HG02798 (cell line): ENCODE data around the gene TTPAL.
"Not testable (repeated sequence)": the region's sequence is repeated elsewhere in the genome, so short reads cannot be mapped to it uniquely, and the experiment has no call there.

ENCODE experiments used
- ATAC-seq: cut with Tn5 transposase; IDR thresholded peaks from one replicate; pipeline ENCODE4 v1.9.1; 2021; ENCODE audit warnings: mild to moderate bottlenecking; ENCODE audit not compliant: unreplicated experiment, poor library complexity

TTPAL gene

GRCh38 chr20:44465001-44465560 is 10.6 kb upstream of the TTPAL start:
- no peak for ATAC-seq

DNA sequence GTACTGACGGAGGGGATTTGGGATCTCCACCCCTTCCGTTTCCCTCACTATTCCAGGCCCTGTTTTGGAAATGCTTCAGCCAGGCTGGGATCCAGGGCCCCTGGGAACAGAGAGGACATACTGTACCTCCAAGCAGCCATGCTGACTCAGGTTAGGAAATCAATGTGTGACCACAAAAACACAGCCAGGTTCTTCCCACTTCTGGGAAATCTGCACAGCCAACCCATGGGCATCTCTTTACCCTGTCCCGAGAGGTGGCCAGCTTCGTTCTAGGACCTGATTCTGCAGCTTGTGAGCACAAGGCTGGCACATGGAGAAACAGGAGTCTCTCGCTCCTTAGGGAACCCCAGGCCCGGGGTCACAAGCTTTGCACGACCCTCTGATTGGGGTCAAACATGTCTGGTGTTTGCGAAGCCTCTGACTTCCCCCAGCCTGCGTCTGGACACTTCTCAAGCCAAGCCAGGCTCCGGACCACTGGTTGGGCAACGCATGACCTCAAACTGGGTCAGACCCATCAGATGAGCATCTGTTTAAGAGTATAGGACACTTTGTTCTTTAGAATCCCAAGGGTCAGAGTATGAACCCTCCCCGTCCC is 8.3 kb upstream of the TTPAL start:
- ATAC-seq, result no peak

GRCh38 chr20:44468044-44468782 is 7.5 kb upstream of the TTPAL start:
- ATAC-seq, result no peak

DNA sequence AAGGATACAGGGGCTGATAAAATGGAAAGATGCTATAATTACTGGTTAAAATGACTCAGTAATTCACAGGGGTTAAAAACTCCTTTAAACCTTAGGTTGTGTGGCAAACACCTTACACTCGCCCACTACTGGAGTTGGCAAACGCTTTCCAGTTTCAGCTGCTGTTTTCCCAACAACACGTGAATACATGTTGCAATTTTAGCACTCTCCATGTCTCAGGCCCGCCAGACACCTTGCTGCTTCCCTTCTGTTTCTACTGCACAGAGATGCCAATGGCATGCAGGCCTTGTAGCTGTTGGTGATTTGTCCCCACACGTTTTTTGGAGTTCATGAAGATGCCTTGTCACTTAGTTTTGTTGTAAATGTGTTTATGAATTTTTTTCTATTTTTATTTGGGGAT is 5.3 kb upstream of the TTPAL start:
- no peak for ATAC-seq

- ATAC-seq, result no peak
Observed at GRCh38 chr20:44471481-44471882, 4.2 kb upstream of the TTPAL start.

GRCh38 chr20:44472283-44472682 is 3.4 kb upstream of the TTPAL start:
- ATAC-seq, result not testable (repeated sequence)

DNA sequence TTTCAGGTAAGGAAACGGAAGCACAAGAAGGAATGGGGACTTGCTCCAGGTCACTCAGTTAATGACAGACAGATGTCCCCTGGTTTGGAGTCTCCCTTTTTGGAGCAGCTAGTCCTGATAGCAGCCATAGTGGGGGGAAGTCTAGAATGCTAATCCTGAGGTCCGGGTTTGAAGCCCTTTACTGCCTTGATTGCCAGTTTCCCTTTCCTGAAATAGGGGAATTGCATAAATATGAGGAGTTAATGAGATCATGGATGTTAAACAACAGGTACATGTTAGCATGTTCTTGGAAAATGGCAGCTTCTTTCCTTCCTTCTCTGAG is 341 bp upstream of the TTPAL start:
- no peak for ATAC-seq

DNA sequence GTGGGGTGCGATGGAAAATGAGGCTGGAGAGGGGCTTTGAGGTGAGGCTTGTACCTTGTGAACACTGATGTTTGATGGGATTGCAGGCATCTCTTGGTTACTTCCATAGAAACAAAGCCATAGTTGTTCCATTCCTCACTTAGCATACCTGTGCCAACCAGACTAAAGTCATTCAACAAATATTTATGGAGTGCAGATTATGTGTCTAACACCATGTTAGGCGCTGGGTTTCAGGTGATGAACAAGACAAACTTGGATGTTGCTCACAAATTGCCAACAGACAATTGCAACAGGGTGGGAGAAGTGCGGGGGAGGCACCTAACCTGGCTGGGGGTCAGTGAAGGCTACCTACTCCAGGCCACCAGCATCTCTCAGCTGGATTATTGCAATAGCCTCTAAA is 1.5 kb downstream of the TTPAL start:
- no peak for ATAC-seq

DNA sequence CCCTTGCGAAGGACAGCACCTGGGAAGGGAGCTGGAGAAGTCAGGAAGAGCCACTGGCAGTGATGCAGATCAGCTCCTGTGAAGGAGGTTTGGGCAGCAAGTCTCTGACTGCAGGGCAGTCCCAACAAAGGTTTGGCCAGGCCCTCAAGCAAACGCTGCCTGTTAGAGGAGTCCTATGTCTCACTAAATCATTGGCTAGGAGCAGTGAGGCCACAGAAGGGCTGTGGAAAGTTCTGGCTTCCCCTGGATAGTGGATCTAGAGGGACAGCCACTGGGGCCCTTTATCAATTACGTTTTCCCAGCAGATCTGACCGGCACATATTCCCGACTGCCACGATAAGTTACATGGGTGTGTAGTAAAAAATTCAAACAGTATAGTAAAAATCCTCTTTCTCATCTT is 2.5 kb downstream of the TTPAL start:
- ATAC-seq, result no peak

DNA sequence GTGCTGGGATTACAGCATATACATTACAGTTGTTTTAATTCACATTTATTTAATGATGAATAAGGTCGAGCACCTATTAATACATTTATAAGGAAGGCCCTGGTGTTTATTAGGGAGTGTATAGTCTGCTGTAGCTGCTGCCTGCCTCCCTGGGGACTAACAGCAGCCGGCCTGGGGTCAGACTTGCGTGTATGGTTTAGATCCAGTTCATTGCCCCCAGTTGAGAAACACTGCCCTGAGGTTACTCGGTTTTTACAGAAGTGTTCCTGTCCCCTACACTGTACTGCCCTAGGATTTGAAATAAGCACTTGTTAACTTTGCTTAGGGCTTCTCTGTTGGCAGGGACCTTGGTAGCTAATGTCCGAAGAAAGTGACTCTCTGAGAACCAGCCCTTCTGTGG is 4.0 kb downstream of the TTPAL start:
- no peak for ATAC-seq

DNA sequence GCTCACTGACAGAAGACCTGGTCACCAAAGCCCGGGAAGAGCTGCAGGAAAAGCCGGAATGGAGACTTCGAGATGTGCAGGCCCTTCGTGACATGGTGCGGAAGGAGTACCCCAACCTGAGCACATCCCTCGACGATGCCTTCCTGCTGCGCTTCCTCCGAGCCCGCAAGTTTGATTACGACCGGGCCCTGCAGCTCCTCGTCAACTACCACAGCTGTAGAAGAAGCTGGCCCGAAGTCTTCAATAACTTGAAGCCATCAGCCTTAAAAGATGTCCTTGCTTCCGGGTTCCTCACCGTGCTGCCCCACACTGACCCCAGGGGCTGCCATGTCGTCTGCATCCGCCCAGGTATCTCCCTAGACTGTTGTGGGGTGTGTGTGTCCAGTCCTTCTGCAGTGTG is 4.4 kb downstream of the TTPAL start:
- ATAC-seq, result no peak

DNA sequence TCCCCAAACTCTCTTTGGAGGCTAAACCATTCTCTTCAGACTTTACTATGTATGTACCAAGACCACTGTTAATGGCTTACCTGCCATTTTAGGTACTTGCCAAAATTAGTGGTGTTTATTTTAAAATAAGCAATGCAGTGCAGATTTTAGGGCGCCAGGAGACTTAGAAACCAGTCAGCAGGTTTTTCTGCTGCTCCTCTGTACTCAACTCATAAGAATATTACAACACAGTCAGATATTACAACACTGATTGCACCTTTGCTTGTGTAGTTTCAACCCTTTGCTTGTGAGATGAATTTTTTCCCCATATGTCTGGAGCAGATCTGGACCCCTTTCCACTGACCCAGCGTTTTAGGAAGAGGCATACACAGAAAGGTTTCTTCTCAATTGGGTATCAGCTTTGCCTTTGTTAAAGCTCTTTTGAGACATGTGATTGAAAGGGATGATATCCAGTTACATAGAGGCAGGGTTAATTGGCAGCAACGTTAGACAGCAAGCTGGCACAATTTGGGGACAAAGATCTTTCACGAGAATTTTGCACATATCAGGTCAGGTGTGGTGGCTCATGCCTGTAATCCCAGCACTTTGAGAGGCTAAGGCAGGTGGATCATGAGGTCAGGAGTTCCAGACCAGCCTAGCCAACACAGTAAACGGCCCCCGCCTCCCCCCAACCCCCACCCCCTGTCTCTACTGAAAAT is 6.2 kb downstream of the TTPAL start:
- no peak for ATAC-seq

DNA sequence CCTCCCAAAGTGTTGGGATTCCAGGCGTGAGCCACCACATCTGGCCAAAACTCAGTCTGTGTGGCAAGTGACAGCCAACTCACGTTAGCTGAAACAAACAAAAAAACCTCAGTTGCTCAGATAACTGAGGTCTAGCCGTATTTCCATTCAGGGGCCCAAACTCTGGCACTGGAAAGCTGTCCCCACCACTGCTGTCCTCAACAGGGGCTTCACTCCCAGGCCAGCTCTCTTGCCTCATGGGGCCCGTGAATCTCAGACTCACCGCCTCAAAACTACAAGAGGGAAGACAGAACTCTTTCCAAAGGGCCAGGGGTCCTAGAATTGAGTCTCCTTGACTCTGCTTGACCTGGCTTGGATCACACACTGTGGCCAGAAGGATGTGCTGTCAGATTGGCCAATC is 7.4 kb downstream of the TTPAL start:
- no peak for ATAC-seq

DNA sequence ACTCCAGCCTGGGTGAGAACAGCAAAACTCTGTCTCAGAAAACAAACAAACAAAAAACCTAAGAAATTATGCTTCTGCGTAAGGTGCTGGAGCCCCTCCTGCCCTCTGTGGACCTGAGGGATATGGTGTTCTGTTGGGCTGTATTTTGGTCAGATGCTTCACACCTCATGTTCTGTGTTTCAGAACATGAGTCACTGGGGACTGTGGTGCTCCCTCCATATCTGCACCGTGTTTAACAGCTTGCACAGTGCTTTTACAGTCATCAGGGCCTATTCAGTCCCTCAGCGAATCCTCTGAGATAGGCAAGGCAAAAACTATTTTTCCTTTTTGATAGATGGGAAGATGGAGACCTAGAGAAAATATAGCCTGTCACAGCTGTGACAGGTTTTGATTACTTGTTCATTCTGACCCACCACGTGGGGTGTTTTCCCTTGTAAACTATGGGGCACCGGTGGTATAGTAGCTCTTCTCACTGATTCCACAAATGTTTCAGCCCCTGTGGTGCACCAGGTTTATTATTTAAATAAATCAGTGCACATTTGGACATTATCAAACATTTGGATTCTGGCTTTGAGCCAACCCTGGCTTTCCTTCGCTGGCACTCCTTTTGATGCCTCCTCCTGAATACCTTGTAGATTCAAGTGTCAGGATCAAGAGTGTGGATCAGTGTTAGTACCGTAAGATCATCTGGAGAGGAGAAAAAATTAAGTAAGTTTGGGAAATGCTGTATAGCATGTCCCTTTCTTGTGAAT is 9.6 kb downstream of the TTPAL start:
- no peak for ATAC-seq

DNA sequence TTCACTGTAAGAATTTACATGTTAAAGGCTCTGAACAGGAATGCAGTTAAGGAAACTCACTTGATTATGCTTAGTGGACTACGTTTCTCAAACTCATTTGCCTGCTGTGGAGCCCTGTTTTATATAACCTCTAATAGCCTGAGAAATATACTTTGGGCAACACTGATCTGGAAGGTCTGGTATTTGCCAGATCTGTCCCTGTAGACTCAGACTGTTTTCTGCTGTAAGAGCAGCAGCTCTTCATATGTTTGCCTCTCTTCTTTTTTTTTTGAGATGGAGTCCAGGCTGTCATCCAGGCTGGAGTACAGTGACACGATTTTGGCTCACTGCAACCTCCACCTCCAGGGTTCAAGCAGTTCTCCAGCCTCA is 10.1 kb downstream of the TTPAL start:
- ATAC-seq, result no peak

- no peak for ATAC-seq
Observed at GRCh38 chr20:44488551-44488950, 12.9 kb downstream of the TTPAL start.

DNA sequence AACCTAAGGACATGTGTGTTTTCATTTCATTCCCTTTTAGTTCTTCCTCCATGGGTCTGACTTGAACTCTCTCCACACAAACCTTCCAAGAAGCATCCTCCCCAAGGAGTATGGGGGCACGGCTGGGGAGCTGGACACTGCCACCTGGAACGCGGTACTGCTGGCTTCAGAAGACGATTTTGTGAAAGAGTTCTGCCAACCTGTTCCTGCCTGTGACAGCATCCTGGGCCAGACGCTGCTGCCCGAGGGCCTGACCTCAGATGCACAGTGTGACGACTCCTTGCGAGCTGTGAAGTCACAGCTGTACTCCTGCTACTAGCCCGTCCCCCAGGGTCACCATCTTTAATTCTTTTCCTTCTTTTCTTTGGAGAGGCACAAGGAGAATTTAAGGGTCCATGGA is 13.5 kb downstream of the TTPAL start:
- no peak for ATAC-seq

DNA sequence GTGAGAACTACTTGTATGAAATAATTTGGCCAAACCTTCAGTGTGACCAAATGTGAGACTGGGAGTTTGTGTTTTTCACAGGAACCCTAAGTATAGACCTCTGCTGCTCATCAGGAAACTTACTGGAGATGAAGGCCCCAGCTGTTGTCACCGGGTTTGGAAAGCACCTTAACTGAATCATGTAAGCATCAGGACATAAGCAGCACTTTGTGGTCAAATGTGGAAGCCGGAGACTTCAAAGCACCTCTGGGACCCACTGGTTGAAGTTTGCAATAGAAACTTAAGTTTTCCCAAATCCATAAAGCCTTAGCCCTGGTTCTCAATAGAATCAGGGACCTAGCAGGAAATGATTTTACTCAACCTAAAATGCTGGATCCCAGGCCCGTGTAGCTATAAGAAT is 14.3 kb downstream of the TTPAL start:
- ATAC-seq, result peak; percentile 59

GRCh38 chr20:44491635-44492395 is 16.1 kb downstream of the TTPAL start:
- ATAC-seq, result no peak

- no peak for ATAC-seq
Observed at GRCh38 chr20:44494266-44494665, 18.6 kb downstream of the TTPAL start.
